GM12873 (cell line): ENCODE results near the gene POT1.

Experiments used
- TF ChIP-seq, protein P1 (sequence below): IDR thresholded peaks from 2 replicates; pipeline ENCODE4 v1.5.1; 2012; ENCODE audit warnings: low read depth, mild to moderate bottlenecking, moderate library complexity, low read length, control low read depth; ENCODE audit not compliant: insufficient read depth; ENCODE audit errors: missing control alignments

Gene POT1

DNA sequence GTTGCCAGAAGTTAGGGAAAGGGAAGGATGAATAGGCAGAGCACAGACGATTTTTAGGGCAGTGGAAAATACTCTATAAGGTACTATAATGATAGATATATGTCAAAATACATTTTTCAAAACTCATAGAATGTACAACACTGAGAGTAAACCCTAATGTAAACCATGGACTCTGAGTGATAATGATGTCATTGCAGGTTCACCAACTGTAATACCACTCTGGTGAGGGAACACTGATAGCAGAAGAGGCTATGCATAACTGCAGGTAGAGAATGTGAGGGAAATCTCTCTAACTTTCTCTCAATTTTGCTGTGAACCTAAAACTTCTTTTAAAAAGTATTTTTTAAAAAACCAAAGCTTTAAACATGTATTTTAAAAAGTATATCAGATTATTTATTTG, 22.1 kb downstream of the POT1 start:
- TF ChIP-seq, protein P1, sequence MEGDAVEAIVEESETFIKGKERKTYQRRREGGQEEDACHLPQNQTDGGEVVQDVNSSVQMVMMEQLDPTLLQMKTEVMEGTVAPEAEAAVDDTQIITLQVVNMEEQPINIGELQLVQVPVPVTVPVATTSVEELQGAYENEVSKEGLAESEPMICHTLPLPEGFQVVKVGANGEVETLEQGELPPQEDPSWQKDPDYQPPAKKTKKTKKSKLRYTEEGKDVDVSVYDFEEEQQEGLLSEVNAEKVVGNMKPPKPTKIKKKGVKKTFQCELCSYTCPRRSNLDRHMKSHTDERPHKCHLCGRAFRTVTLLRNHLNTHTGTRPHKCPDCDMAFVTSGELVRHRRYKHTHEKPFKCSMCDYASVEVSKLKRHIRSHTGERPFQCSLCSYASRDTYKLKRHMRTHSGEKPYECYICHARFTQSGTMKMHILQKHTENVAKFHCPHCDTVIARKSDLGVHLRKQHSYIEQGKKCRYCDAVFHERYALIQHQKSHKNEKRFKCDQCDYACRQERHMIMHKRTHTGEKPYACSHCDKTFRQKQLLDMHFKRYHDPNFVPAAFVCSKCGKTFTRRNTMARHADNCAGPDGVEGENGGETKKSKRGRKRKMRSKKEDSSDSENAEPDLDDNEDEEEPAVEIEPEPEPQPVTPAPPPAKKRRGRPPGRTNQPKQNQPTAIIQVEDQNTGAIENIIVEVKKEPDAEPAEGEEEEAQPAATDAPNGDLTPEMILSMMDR, result no peak

DNA sequence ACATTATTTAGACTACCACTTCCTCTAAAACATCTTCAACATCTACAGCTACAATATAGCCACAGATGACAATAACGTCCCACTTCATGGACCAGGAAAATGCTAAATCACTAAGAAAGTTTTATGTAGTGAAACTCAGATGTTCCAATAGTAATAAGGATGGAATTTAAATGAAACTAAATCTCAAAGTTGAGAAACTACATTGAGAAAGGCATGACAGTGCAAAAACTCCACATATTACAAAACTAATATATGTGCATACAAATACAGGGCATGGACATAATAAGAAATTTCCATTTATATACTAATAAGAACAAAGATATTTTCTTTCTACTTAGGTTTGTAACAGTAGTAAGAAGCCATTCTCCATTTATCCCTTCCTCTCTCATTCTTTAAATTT, 31.1 kb downstream of the POT1 start:
- TF ChIP-seq, protein P1, result no peak

DNA sequence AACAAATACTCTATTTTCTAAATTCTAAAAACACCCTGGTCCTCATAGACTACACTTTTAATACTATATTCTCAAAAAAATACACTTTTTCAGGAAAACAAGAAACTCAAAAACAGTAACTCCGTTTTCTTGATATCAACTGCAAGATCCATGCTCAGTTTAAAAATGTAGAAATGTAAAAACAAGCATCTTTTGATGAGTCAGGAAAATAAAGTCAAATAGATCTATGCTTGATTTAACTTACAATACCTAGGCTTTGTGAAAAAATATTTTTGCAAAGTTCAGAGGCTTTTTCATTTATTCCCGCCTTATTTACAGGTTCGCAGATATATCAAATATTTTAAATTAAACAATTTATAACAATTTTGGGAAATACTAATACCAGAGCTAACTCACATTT, 33.6 kb downstream of the POT1 start:
- TF ChIP-seq, protein P1, result no peak

DNA sequence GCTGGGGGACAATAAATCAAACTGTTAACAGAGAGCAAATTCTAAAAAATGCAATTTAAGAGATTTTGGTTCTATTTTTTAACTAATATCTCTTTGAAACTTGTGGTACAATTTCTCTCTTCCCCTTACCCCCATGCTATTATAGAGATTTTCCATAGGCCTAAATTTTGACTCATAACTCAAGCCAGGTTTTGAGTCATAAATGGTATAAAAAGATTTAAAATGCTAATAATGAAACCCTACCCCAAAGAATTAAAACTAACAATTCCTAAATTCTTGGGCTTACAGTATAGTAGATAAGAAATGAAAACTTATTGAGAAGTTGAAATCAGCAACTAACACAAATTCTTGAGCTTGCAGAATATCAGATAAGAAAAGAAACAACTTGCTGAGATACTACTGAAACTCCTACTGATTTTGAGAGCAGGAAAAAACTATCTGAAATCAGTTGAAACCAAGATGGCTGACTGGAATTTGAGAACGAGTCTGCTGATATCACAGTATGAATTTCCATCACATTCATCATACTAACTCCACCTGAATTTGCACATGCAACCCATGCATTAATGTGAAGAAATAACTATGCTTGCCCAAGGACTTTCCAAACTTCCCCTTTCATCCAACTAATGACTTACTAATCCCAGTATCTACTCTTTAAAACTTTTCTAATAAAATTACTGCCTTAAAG, 36.3 kb downstream of the POT1 start:
- TF ChIP-seq, protein P1, result no peak

DNA sequence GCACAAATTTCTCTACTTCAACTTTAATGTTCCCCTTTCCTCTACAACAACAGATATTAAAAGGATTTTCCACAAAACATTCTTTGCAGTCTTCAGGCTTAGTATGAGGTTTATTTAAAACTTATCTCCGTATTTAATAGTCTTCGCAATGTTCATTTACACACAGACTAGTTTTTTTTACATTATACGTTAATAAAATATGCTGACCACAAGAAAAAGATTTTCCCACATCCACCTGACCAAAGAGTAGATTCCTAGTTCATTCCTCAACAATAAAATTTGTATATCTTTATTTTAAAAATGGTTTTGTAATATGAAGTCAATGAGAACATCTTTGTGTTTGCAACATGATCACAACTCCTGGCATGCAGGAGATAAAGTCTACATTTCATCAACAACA, 42.4 kb downstream of the POT1 start:
- TF ChIP-seq, protein P1, result no peak

DNA sequence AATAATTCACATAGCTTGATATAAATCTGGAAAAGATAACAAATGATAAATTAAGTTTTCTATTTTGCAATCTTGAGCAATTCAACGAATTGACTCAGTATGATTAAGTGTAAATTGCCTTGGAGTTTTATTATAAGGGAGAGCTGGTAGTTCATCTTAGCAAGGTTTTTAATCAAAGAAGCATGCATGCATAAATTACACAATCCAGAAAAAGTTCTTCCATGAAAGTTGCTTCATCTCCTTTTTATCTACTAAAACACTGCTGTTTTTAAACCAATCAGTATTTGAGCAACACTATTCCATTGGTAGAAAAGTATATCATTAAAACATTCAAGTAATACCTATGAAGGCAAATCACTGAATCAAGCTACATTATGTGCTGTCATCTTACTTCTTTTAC, 47.6 kb downstream of the POT1 start:
- TF ChIP-seq, protein P1, result no peak

DNA sequence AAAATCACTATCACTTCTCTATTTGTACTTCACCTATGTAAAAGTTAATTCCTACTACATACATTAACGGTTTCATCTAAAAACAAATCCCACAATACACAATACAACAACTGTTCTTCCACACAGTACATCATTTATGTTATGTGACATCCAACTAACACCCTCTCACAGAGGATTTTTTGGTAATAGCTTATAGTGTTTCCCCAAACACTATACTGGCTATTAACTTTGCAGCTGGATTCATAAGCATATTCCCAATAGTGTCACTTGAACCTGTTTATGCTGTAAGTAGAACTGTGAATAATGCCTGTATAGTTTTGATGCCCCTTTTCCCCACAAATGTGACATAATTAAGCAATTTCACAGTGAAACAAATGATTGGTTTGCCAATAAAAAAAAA, 49.9 kb downstream of the POT1 start:
- TF ChIP-seq, protein P1, result no peak
